HCT116 (cell line): ENCODE data around the gene EYA2. TPM values are rescaled to one million over a fixed set of nuclear protein-coding genes. Genes with fewer than 3 reads are reported as not detected.

Experiments used
- ATAC-seq: fragments of 200-7000 bp; cut with Tn5 transposase; 2 replicates; pipeline ENCODE4 v1.9.1; 2020; ENCODE audit warnings: mild to moderate bottlenecking, moderate library complexity
- BruUV-seq: library from RNA; stranded (reverse); fragments of 400-500 nt; replicated peaks from 2 replicates; lab custom pipeline; 2021; lab: Mats Ljungman, UMichigan
- CTCF ChIA-PET: fragments of 300-600 bp; sonication (Branson Sonifier 250); formaldehyde crosslinking; loops from one replicate; lab custom pipeline; 2021; ENCODE audit warnings: antibody characterized with exemption; lab: Charles Lee
- POLR2A ChIA-PET: fragments of 300-600, 350-600 bp; sonication (Branson Sonifier 250); formaldehyde crosslinking; loops from one replicate; lab custom pipeline; 2021; ENCODE audit warnings: antibody characterized with exemption; lab: Charles Lee
- RAD21 ChIA-PET, 2 experiments: fragments of 300-600 bp; sonication (Branson Sonifier 250); formaldehyde crosslinking; loops; one replicate each; lab custom pipeline; 2023; ENCODE audit warnings: low total read pairs in 2 of 2; ENCODE audit not compliant: uncharacterized antibody in 2 of 2, unreplicated experiment in 2 of 2, low non-redundant PET in 1 of 2; lab: Charles Lee
- DNase-seq: peaks from one replicate; pipeline ENCODE4 v3.0.0-alpha.2; 2010; ENCODE audit warnings: low read depth, low spot score
- H2AFZ ChIP-seq: fragments of 200-600 bp; shearing (Covaris generic), sonication (generic); 2 replicates; pipeline ENCODE4 v1.6.1; 2017; ENCODE audit warnings: low read depth, mixed run types, mixed read lengths, antibody characterized with exemption, low read length; ENCODE audit not compliant: poor library complexity, severe bottlenecking
- H3K27ac ChIP-seq: 2 replicates; pipeline ENCODE4 v1.5.1; 2012; ENCODE audit warnings: low read depth, low read length
- H3K27me3 ChIP-seq: fragments of 200-600 bp; sonication (generic); 2 replicates; pipeline ENCODE4 v1.6.1; 2016; ENCODE audit warnings: mixed run types, low read length, mixed read lengths; ENCODE audit not compliant: insufficient read depth
- H3K36me3 ChIP-seq, 2 experiments: fragments of 200-500 bp in 1 of 2; fragments of 200-600 bp in 1 of 2; sonication (Bioruptor generic) in 1 of 2; sonication (generic) in 1 of 2; 2 replicates each; pipeline versions ENCODE4 v1.5.1 to v1.6.1; 2014 to 2016; ENCODE audit warnings: low read length in 2 of 2, inconsistent platforms in 1 of 2, mixed read lengths in 1 of 2, mixed run types in 1 of 2; ENCODE audit not compliant: insufficient read depth in 2 of 2, control insufficient read depth in 1 of 2
- H3K4me1 ChIP-seq, 2 experiments: fragments of 200-600 bp in 1 of 2; sonication (generic) in 1 of 2; 2 replicates each; pipeline versions ENCODE4 v1.5.1 to v1.6.1; 2012 to 2017; ENCODE audit warnings: low read length in 2 of 2, inconsistent platforms in 1 of 2, mild to moderate bottlenecking in 1 of 2, mixed read lengths in 1 of 2, mixed run types in 1 of 2, moderate library complexity in 1 of 2; ENCODE audit not compliant: insufficient read depth in 2 of 2, control insufficient read depth in 1 of 2
- H3K4me2 ChIP-seq: fragments of 200-600 bp; sonication (generic); 2 replicates; pipeline ENCODE4 v1.6.1; 2017; ENCODE audit warnings: mixed run types, low read length, mixed read lengths
- H3K4me3 ChIP-seq, 2 experiments: fragments of 200-600 bp in 1 of 2; sonication (generic) in 1 of 2; replicated peaks in 1 of 2; 2 replicates each; pipeline ENCODE4 v1.5.1; 2011 to 2016; ENCODE audit warnings: low read length in 2 of 2, control low read depth in 1 of 2, low read depth in 1 of 2, mild to moderate bottlenecking in 1 of 2, mixed read lengths in 1 of 2, mixed run types in 1 of 2
- H3K79me2 ChIP-seq: fragments of 200-600 bp; sonication (generic); 2 replicates; pipeline ENCODE4 v1.6.1; 2017; ENCODE audit warnings: mild to moderate bottlenecking, mixed run types, low read length, moderate library complexity, mixed read lengths; ENCODE audit not compliant: insufficient read depth
- H3K9ac ChIP-seq: fragments of 200-600 bp; sonication (generic); 2 replicates; pipeline ENCODE4 v1.6.1; 2016; ENCODE audit warnings: low read length, mixed read lengths
- H3K9me2 ChIP-seq: fragments of 200-600 bp; sonication (generic), shearing (Covaris generic); 2 replicates; pipeline ENCODE4 v1.6.1; 2017; ENCODE audit warnings: mixed run types, mild to moderate bottlenecking, moderate library complexity; ENCODE audit not compliant: insufficient read depth
- H3K9me3 ChIP-seq, 2 experiments: fragments of 200-500 bp in 1 of 2; fragments of 200-600 bp in 1 of 2; sonication (Bioruptor generic) in 1 of 2; sonication (generic) in 1 of 2; 2 replicates each; pipeline ENCODE4 v1.6.1; 2014 to 2017; ENCODE audit warnings: low read length in 2 of 2, mixed read lengths in 2 of 2, inconsistent platforms in 1 of 2, low read depth in 1 of 2, mild to moderate bottlenecking in 1 of 2, mixed run types in 1 of 2, moderate library complexity in 1 of 2; ENCODE audit not compliant: control insufficient read depth in 1 of 2, insufficient read depth in 1 of 2
- H4K20me1 ChIP-seq: fragments of 200-600 bp; sonication (generic), shearing (Covaris generic); 2 replicates; pipeline ENCODE4 v1.6.1; 2017; ENCODE audit warnings: mixed run types, mild to moderate bottlenecking, moderate library complexity; ENCODE audit not compliant: insufficient read depth
- CBX3 ChIP-seq: IDR thresholded peaks from 2 replicates; pipeline ENCODE4 v1.6.1; 2012; ENCODE audit warnings: low read depth
- CEBPB ChIP-seq: IDR thresholded peaks from 2 replicates; pipeline ENCODE4 v1.6.1; 2012; ENCODE audit warnings: low read depth
- CTCF ChIP-seq, 3 experiments: fragments of 200-600 bp in 1 of 3; sonication (generic) in 1 of 3; IDR thresholded peaks in 2 of 3; conservative IDR thresholded peaks in 1 of 3; 2 replicates each; pipeline ENCODE4 v1.5.1; 2012 to 2017; ENCODE audit warnings: low read depth in 2 of 3, low read length in 2 of 3, antibody characterized with exemption in 1 of 3, borderline replicate concordance in 1 of 3, control low read depth in 1 of 3, mild to moderate bottlenecking in 1 of 3, mixed read lengths in 1 of 3, mixed run types in 1 of 3, moderate library complexity in 1 of 3; ENCODE audit not compliant: insufficient read depth in 1 of 3
- EGR1 ChIP-seq: IDR thresholded peaks from 2 replicates; pipeline ENCODE4 v1.6.1; 2012; ENCODE audit warnings: low read depth
- ELF1 ChIP-seq: IDR thresholded peaks from 2 replicates; pipeline ENCODE4 v1.6.1; 2012; ENCODE audit warnings: low read depth, borderline replicate concordance
- EZH2 ChIP-seq: fragments of 200-600 bp; sonication (generic); IDR thresholded peaks from 2 replicates; pipeline ENCODE4 v1.6.1; 2017; ENCODE audit warnings: antibody characterized with exemption, mixed run types
- EZH2phosphoT487 ChIP-seq: fragments of 200-600 bp; IDR thresholded peaks from 2 replicates; pipeline ENCODE4 v1.6.1; 2018; ENCODE audit warnings: antibody characterized with exemption, borderline replicate concordance
- FOSL1 ChIP-seq: IDR thresholded peaks from 2 replicates; pipeline ENCODE4 v1.6.1; 2012; ENCODE audit warnings: low read depth
- MAX ChIP-seq: IDR thresholded peaks from 2 replicates; pipeline ENCODE4 v1.6.1; 2012
- POLR2A ChIP-seq: IDR thresholded peaks from 2 replicates; pipeline ENCODE4 v1.7.0; 2011; ENCODE audit warnings: borderline replicate concordance; ENCODE audit not compliant: insufficient read depth, insufficient read length; ENCODE audit errors: extremely low read depth
- POLR2AphosphoS5 ChIP-seq: IDR thresholded peaks from 2 replicates; pipeline ENCODE4 v1.6.1; 2011; ENCODE audit warnings: mild to moderate bottlenecking, low read depth, low read length, moderate library complexity
- REST ChIP-seq: IDR thresholded peaks from 2 replicates; pipeline ENCODE4 v1.6.1; 2012; ENCODE audit warnings: low read depth
- SIN3A ChIP-seq: IDR thresholded peaks from 2 replicates; pipeline ENCODE4 v1.6.1; 2012; ENCODE audit warnings: low read depth
- SP1 ChIP-seq: IDR thresholded peaks from 2 replicates; pipeline ENCODE4 v1.6.1; 2012; ENCODE audit warnings: low read depth
- TCF7L2 ChIP-seq: IDR thresholded peaks from 2 replicates; pipeline ENCODE4 v1.7.0; 2011; ENCODE audit warnings: borderline replicate concordance, inconsistent platforms; ENCODE audit not compliant: insufficient read depth, insufficient read length; ENCODE audit errors: extremely low read depth
- ZBTB33 ChIP-seq: IDR thresholded peaks from 2 replicates; pipeline ENCODE4 v1.6.1; 2011; ENCODE audit warnings: mild to moderate bottlenecking, low read length, moderate library complexity; ENCODE audit not compliant: insufficient replicate concordance; ENCODE audit errors: extremely low read depth
- ZFX ChIP-seq: fragments of 450-650 bp; IDR thresholded peaks from 2 replicates; pipeline ENCODE4 v1.6.1; 2017
- ZNF274 ChIP-seq: fragments of 200-500 bp; sonication (Bioruptor generic); IDR thresholded peaks from 2 replicates; pipeline ENCODE4 v1.6.1; 2014; ENCODE audit warnings: mild to moderate bottlenecking, low read depth, low read length, inconsistent platforms
- intact Hi-C: fragments of 100-400 bp; cut with micrococcal nuclease; formaldehyde crosslinking; loops from 2 replicates; pipeline ENCODE4 v1.10.0; 2022
- total RNA-seq: library from RNA; stranded (reverse); gene quantifications from one replicate; pipeline ENCODE4 v1.2.1, GENCODE V29; 2021; ENCODE audit not compliant: unreplicated experiment

The EYA2 gene
- total RNA-seq, 1 experiment from 2014 or later = not detected

- peak; percentile 27; the same call in 1 of the 2 replicates for TF ChIP-seq EGR1
Observed at GRCh38 chr20:46872328-46873211, 22.1 kb upstream of the EYA2 start (continued).

- Histone ChIP-seq H3K9me2 (no peaks in the 10 kb centered on the region), H3K9ac (no peak overlapping the region), H4K20me1 (no peaks in the 10 kb centered on the region), H3K79me2 (no peaks in the 10 kb centered on the region), H3K27me3 (no peaks in the 10 kb centered on the region), H3K4me3 (no peak overlapping the region), H3K4me2 (no peak overlapping the region), H3K4me1 (peaks cover 0 to 5% of the 10 kb centered on the region in 2 experiments; a peak in 1 of 4 replicates), H3K9me3 (no peaks in the 10 kb centered on the region), H3K36me3 (no peaks in the 10 kb centered on the region), H2AFZ (no peak overlapping the region), H3K27ac (no peak overlapping the region)
- no peak for ATAC-seq
- ChIA-PET CTCF (no interaction called here), POLR2A (no interaction called here), RAD21 (no interaction called here)
- no TSS peak for BruUV-seq
- no peak for DNase-seq
- intact Hi-C loops = no loop called here
- no peak for TF ChIP-seq TCF7L2
- TF ChIP-seq REST = no peak
- no peak for TF ChIP-seq EZH2phosphoT487
- TF ChIP-seq CTCF (IDR thresholded peaks at IDR 0.05 in 2 of 3, conservative IDR thresholded peaks at IDR 0.05 in 1 of 3; ENCODE audit: borderline replicate concordance in 1 of 3, insufficient read depth in 1 of 3, low read depth in 2 of 3, low read length in 2 of 3) = no peak
- TF ChIP-seq ZNF274 = no peak
- TF ChIP-seq MAX = no peak
- TF ChIP-seq FOSL1 = no peak
- no peak for TF ChIP-seq POLR2A
- TF ChIP-seq ELF1 = no peak
- TF ChIP-seq POLR2AphosphoS5 = no peak
- TF ChIP-seq EZH2 = no peak
- TF ChIP-seq SP1 = no peak
- no peak for TF ChIP-seq CBX3
- no peak for TF ChIP-seq ZFX
- no peak for TF ChIP-seq CEBPB
- TF ChIP-seq ZBTB33 = no peak
- no peak for TF ChIP-seq SIN3A
Observed at GRCh38 chr20:46875059-46875458, 19.6 kb upstream of the EYA2 start.
